A549 (cell line): Measurements from ENCODE around the gene ROR1. TPM values are rescaled to one million over a fixed set of nuclear protein-coding genes. Genes with fewer than 3 reads are reported as not detected.
A peak's percentile ranks its signal among the peaks of the same experiment; 100 is the strongest.

Experiments used
- ATAC-seq, 2 experiments: fragments of 200-7000 bp in 1 of 2; fragments of >200 bp in 1 of 2; cut with Nextera tagmentation in 1 of 2; cut with Tn5 transposase in 1 of 2; 3 replicates each; pipeline versions ENCODE4 v1.8.0 to v1.9.1; 2018 to 2020; ENCODE audit warnings: mild to moderate bottlenecking in 1 of 2, moderate library complexity in 1 of 2
- CTCF ChIA-PET: fragments of 300-600 bp; sonication (Branson Sonifier 250); formaldehyde crosslinking; extraction: SDS; loops from one replicate; lab custom pipeline; 2021; ENCODE audit warnings: antibody characterized with exemption, inconsistent platforms; lab: Yijun Ruan, JAX
- POLR2A ChIA-PET: fragments of 350-600 bp; formaldehyde crosslinking; extraction: SDS; loops from one replicate; lab custom pipeline; 2021; ENCODE audit warnings: antibody characterized with exemption, inconsistent platforms; lab: Yijun Ruan, JAX
- DNase-seq, 2 experiments: peaks; one replicate each; pipeline versions ENCODE4 v3.0.0 to v3.0.0-alpha.2; 2011 to 2016; ENCODE audit warnings: low read depth in 1 of 2, low spot score in 1 of 2
- FAIRE-seq: peaks from 2 replicates; lab custom pipeline; 2011; peaks lifted over from hg19 to GRCh38; lab: Jason Lieb, UNC
- H3K27ac ChIP-seq, 2 experiments: fragments of >200 bp; sonication (Bioruptor Twin); formaldehyde crosslinking; 3 replicates each; pipeline ENCODE4 v1.5.1; 2016 to 2017
- H3K4me1 ChIP-seq: fragments of >200 bp; sonication (Bioruptor Twin); formaldehyde crosslinking; 3 replicates; pipeline ENCODE4 v1.6.1; 2016
- H3K4me2 ChIP-seq: fragments of >200 bp; sonication (Bioruptor Twin); formaldehyde crosslinking; 3 replicates; pipeline ENCODE4 v1.6.1; 2016
- H3K4me3 ChIP-seq: fragments of >200 bp; sonication (Bioruptor Twin); formaldehyde crosslinking; 3 replicates; pipeline ENCODE4 v1.5.1; 2016
- H3K9me3 ChIP-seq: fragments of >200 bp; sonication (Bioruptor Twin); formaldehyde crosslinking; 3 replicates; pipeline ENCODE4 v1.6.1; 2016
- ESRRA ChIP-seq: fragments of 150-350 bp; IDR thresholded peaks from 2 replicates; pipeline ENCODE4 v1.6.1; 2014; ENCODE audit warnings: mild to moderate bottlenecking, low read length, borderline replicate concordance
- FOSB ChIP-seq: fragments of 250-450 bp; sonication (Bioruptor Pico); IDR thresholded peaks from 2 replicates; pipeline ENCODE4 v1.5.0; 2020; ENCODE audit warnings: mild to moderate bottlenecking, moderate library complexity
- FOSL2 ChIP-seq, 2 experiments: fragments of 450-650 bp in 1 of 2; fragments of >200 bp in 1 of 2; sonication (Bioruptor Twin) in 1 of 2; formaldehyde crosslinking; IDR thresholded peaks; 2 replicates each; pipeline versions ENCODE4 v1.5.0 to v1.6.1; 2016 to 2020; ENCODE audit warnings: mild to moderate bottlenecking in 1 of 2, moderate library complexity in 1 of 2
- FOXS1 ChIP-seq: fragments of 250-450 bp; sonication (Bioruptor Pico); IDR thresholded peaks from 2 replicates; pipeline ENCODE4 v1.5.0; 2020; ENCODE audit warnings: mild to moderate bottlenecking, moderate library complexity
- GATA3 ChIP-seq: IDR thresholded peaks from 2 replicates; pipeline ENCODE4 v1.6.1; 2012; ENCODE audit warnings: borderline replicate concordance
- HES2 ChIP-seq: fragments of >200 bp; sonication (Bioruptor Twin); formaldehyde crosslinking; IDR thresholded peaks from 2 replicates; pipeline ENCODE4 v1.6.1; 2016
- HEYL ChIP-seq: fragments of 250-450 bp; sonication (Bioruptor Pico); IDR thresholded peaks from 2 replicates; pipeline ENCODE4 v1.8.0; 2021; ENCODE audit warnings: mild to moderate bottlenecking, moderate library complexity
- HOXA7 ChIP-seq: fragments of 250-450 bp; sonication (Bioruptor Pico); IDR thresholded peaks from 2 replicates; pipeline ENCODE4 v1.5.0; 2020; ENCODE audit warnings: mild to moderate bottlenecking, moderate library complexity
- KDM1A ChIP-seq: fragments of 200-600 bp; sonication (generic); IDR thresholded peaks from 2 replicates; pipeline ENCODE4 v1.6.1; 2016; ENCODE audit warnings: low read depth, mild to moderate bottlenecking
- KDM5A ChIP-seq: fragments of 200-600 bp; sonication (generic); IDR thresholded peaks from 2 replicates; pipeline ENCODE4 v1.6.1; 2016; ENCODE audit warnings: antibody characterized with exemption, mild to moderate bottlenecking
- MAFK ChIP-seq: fragments of 450-650 bp; IDR thresholded peaks from 2 replicates; pipeline ENCODE4 v1.6.1; 2014; ENCODE audit not compliant: partially characterized antibody
- MAX ChIP-seq: IDR thresholded peaks from 2 replicates; pipeline ENCODE4 v1.6.1; 2012
- NFE2L2 ChIP-seq: fragments of 150-350 bp; conservative IDR thresholded peaks from 2 replicates; pipeline ENCODE4 v1.6.1; 2014; ENCODE audit warnings: low read length
- PHF8 ChIP-seq: fragments of 200-600 bp; sonication (generic); IDR thresholded peaks from 2 replicates; pipeline ENCODE4 v1.6.1; 2016; ENCODE audit warnings: low read depth, mild to moderate bottlenecking, antibody characterized with exemption, moderate library complexity, borderline replicate concordance
- POLR2A ChIP-seq: IDR thresholded peaks from 2 replicates; pipeline ENCODE4 v1.6.1; 2012; ENCODE audit warnings: mild to moderate bottlenecking, low read length
- POLR2AphosphoS2 ChIP-seq: conservative IDR thresholded peaks from 2 replicates; pipeline ENCODE4 v1.6.1; 2012; ENCODE audit warnings: low read length, improper control_type of control experiment, inconsistent platforms
- RAD21 ChIP-seq, 2 experiments: fragments of >200 bp in 1 of 2; sonication (Bioruptor Twin) in 1 of 2; formaldehyde crosslinking in 1 of 2; IDR thresholded peaks in 1 of 2; conservative IDR thresholded peaks in 1 of 2; 2 replicates in 1 of 2; 3 replicates in 1 of 2; pipeline ENCODE4 v1.6.1; 2012 to 2018; ENCODE audit warnings: inconsistent platforms in 1 of 2
- RFX5 ChIP-seq: fragments of 450-650 bp; IDR thresholded peaks from 2 replicates; pipeline ENCODE4 v1.7.1; 2014; ENCODE audit warnings: antibody characterized with exemption, mild to moderate bottlenecking, moderate library complexity
- TFCP2L1 ChIP-seq: fragments of 250-450 bp; sonication (Bioruptor Pico); IDR thresholded peaks from 2 replicates; pipeline ENCODE4 v1.5.0; 2021; ENCODE audit warnings: mild to moderate bottlenecking
- ZSCAN20 ChIP-seq: fragments of 250-450 bp; sonication (Bioruptor Pico); IDR thresholded peaks from 2 replicates; pipeline ENCODE4 v1.8.0; 2022; ENCODE audit warnings: mild to moderate bottlenecking, moderate library complexity
- WGBS: methylation state at CpG from one replicate; pipeline ENCODE4 v1.1.6; 2017; ENCODE audit errors: missing lambda C conversion rate; 5-methylcytosine and 5-hydroxymethylcytosine counted together
- polyA plus RNA-seq, 4 experiments: library from polyadenylated mRNA; depleted of rRNA in 3 of 4; stranded (reverse); fragments of >200 nt; fragmentation: RNase III in 1 of 4; extraction: RNeasy Plus Mini Kit Qiagen cat#74134 plus additional on column Dnase treatment in 1 of 4; gene quantifications; 2 replicates in 3 of 4; 3 replicates in 1 of 4; pipeline ENCODE4 v1.2.3, GENCODE V29; 2011 to 2017
- TF ChIP-seq, protein P1 (sequence below): fragments of 150-350 bp; IDR thresholded peaks from 2 replicates; pipeline ENCODE4 v1.6.1; 2014; ENCODE audit warnings: low read depth, mild to moderate bottlenecking, low read length
- TF ChIP-seq, protein P2 (sequence below): fragments of >200 bp; sonication (Bioruptor Twin); formaldehyde crosslinking; IDR thresholded peaks from 3 replicates; pipeline ENCODE4 v1.5.1; 2016

ROR1 gene
- polyA plus RNA-seq, 2 of the 4 experiments (the other 2 are of a cell fraction) = 6.5 to 19.0 TPM

- ATAC-seq (no peak), DNase-seq (no peak), FAIRE-seq (no peak)
- Histone ChIP-seq H3K4me2 (no peak overlapping the region), H3K27ac (no peak overlapping the region), H3K9me3 (no peaks in the 10 kb centered on the region), H3K4me3 (no peak overlapping the region), H3K4me1 (peaks cover 27% of the 10 kb centered on the region)
- WGBS = 90% methylated on average over 2 of the region's 2 CpGs
- ChIA-PET CTCF (interaction anchor here (0.7 to 0.9 kb wide), 2 partner anchors 9 to 345 kb away, joined by 3 to 4 read pairs; no protein-coding TSS in a partner anchor), POLR2A (no interaction called here)
- no peak for TF ChIP-seq KDM5A
- no peak for TF ChIP-seq HES2
- TF ChIP-seq HOXA7 = no peak
- TF ChIP-seq ESRRA = no peak
- no peak for TF ChIP-seq FOSB (CRISPR knock-in tag)
- no peak for TF ChIP-seq KDM1A
- TF ChIP-seq FOXS1 (CRISPR knock-in tag) = no peak
- no peak for TF ChIP-seq GATA3
- no peak for TF ChIP-seq MAFK
- TF ChIP-seq NFE2L2 = no peak
- no peak for TF ChIP-seq FOSL2 (IDR thresholded peaks at IDR 0.05)
- TF ChIP-seq FOSL2 (CRISPR knock-in tag; IDR thresholded peaks at IDR 0.05) = no peak
- no peak for TF ChIP-seq TFCP2L1 (CRISPR knock-in tag)
- TF ChIP-seq PHF8 = no peak
- no peak for TF ChIP-seq ZSCAN20
- TF ChIP-seq POLR2A = no peak
- TF ChIP-seq, protein P1, sequence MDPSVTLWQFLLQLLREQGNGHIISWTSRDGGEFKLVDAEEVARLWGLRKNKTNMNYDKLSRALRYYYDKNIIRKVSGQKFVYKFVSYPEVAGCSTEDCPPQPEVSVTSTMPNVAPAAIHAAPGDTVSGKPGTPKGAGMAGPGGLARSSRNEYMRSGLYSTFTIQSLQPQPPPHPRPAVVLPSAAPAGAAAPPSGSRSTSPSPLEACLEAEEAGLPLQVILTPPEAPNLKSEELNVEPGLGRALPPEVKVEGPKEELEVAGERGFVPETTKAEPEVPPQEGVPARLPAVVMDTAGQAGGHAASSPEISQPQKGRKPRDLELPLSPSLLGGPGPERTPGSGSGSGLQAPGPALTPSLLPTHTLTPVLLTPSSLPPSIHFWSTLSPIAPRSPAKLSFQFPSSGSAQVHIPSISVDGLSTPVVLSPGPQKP = no peak
These were observed 262.7 kb downstream of the ROR1 start for GRCh38 chr1:64036549-64036948.

- ATAC-seq (no peak), DNase-seq (no peak), FAIRE-seq (no peak)
- Histone ChIP-seq H3K4me1 (peaks cover 36% of the 10 kb centered on the region), H3K4me3 (no peak overlapping the region), H3K4me2 (no peak overlapping the region), H3K9me3 (no peaks in the 10 kb centered on the region), H3K27ac (no peak overlapping the region; a peak in 1 of 6 replicates)
- CTCF ChIA-PET = no interaction called here
- TF ChIP-seq KDM5A = no peak
- no peak for TF ChIP-seq MAFK
- TF ChIP-seq RFX5 = no peak
- no peak for TF ChIP-seq HES2
- no peak for TF ChIP-seq POLR2AphosphoS2
- no peak for TF ChIP-seq FOXS1 (CRISPR knock-in tag)
- POLR2A ChIA-PET = no interaction called here
- WGBS = 89% methylated on average over 3 of the region's 4 CpGs
These were observed 264.3 kb downstream of the ROR1 start for GRCh38 chr1:64038119-64038518.

DNA sequence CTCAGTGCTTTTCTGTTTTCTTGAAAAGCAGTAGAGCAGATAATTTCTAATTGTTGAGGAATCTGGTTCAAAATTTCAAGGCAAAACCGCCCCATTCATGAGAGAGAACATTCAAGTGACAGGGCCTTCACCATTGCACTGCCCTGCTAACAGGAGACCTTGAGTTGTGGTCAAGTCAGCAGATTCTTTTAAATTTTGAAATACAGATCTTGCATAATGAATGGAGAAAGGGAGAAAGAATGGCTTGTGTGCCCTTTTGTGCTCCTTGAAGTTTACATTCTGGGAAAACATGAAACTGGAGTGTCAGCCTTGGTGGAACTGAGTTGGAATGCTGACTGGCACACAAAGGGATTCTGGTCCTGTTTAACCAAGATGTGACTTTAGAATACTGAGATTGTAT lies 265.1 kb downstream of the ROR1 start:
- 94% methylated on average over 1 of the region's 1 CpG for WGBS
- H3K4me3 ChIP-seq = no peak overlapping the region
- peak overlapping the region; percentile 71 for H3K4me2 ChIP-seq
- H3K4me1 ChIP-seq = peaks cover 37% of the 10 kb centered on the region
- DNase-seq = no peak
- ChIA-PET POLR2A (no interaction called here), CTCF (no interaction called here)
- H3K27ac ChIP-seq = peak overlapping the region; percentile 44 to 62; a peak in 3 of 6 replicates
- no peak for FAIRE-seq
- TF ChIP-seq MAX = no peak
- no peak for TF ChIP-seq ESRRA
- no peak for TF ChIP-seq FOSL2 (IDR thresholded peaks at IDR 0.05)
- TF ChIP-seq FOSL2 (CRISPR knock-in tag; IDR thresholded peaks at IDR 0.05) = no peak
- TF ChIP-seq RAD21 (conservative IDR thresholded peaks at IDR 0.05 in 1 of 2, IDR thresholded peaks at IDR 0.05 in 1 of 2) = no peak
- no peak for TF ChIP-seq TFCP2L1 (CRISPR knock-in tag)
- TF ChIP-seq HEYL (CRISPR knock-in tag) = no peak
- TF ChIP-seq, protein P2, sequence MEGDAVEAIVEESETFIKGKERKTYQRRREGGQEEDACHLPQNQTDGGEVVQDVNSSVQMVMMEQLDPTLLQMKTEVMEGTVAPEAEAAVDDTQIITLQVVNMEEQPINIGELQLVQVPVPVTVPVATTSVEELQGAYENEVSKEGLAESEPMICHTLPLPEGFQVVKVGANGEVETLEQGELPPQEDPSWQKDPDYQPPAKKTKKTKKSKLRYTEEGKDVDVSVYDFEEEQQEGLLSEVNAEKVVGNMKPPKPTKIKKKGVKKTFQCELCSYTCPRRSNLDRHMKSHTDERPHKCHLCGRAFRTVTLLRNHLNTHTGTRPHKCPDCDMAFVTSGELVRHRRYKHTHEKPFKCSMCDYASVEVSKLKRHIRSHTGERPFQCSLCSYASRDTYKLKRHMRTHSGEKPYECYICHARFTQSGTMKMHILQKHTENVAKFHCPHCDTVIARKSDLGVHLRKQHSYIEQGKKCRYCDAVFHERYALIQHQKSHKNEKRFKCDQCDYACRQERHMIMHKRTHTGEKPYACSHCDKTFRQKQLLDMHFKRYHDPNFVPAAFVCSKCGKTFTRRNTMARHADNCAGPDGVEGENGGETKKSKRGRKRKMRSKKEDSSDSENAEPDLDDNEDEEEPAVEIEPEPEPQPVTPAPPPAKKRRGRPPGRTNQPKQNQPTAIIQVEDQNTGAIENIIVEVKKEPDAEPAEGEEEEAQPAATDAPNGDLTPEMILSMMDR = no peak
- no peak for ATAC-seq
- no peaks in the 10 kb centered on the region for H3K9me3 ChIP-seq
